Lower leg skin (tissue), 3 donors: ENCODE results near the gene FAM107B.

Source experiments
- POLR2A ChIP-seq, 2 donors: fragments of 450-650 bp; IDR thresholded peaks; one replicate each; pipeline ENCODE4 v1.6.1; 2016 to 2017; ENCODE audit warnings: antibody characterized with exemption in 2 of 2, mild to moderate bottlenecking in 1 of 2, moderate library complexity in 1 of 2
- TF ChIP-seq, protein P1 (sequence below), 3 donors: fragments of 450-650 bp; IDR thresholded peaks; one replicate each; pipeline ENCODE4 v1.5.1; 2016; ENCODE audit warnings: antibody characterized with exemption in 3 of 3, mild to moderate bottlenecking in 3 of 3, moderate library complexity in 2 of 3

DNA sequence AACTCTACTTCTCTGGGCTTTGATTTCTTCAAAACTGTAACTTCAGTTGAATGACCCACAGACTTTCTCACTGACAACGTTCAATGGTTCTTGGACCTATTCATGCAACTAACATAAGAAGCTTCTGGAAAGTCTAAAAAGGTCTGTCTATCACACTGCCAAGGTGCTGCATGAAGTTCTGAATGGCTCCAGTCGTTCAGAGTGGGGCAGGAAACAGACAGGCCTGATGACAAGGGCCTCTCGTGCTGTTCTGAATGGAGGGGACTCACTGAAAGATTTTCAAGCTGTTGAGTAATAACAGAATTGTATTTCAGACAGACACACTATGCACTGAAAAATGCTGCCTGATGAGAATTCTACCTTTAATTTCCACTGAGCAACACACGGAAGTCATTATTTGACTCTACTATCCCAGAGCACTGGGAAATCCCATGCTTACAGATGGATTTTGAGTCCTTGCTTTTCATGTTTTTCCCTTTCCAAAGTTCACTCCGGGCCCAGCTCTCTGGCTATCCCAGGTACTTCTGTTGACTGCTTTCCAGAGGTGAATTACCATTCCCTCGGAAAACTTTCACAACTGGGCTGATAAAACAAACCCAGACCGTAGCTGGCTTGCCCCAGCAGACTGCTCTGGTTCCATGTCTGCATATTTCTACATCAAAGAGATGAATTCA, 239.1 kb downstream of the FAM107B start:
- TF ChIP-seq, protein P1, sequence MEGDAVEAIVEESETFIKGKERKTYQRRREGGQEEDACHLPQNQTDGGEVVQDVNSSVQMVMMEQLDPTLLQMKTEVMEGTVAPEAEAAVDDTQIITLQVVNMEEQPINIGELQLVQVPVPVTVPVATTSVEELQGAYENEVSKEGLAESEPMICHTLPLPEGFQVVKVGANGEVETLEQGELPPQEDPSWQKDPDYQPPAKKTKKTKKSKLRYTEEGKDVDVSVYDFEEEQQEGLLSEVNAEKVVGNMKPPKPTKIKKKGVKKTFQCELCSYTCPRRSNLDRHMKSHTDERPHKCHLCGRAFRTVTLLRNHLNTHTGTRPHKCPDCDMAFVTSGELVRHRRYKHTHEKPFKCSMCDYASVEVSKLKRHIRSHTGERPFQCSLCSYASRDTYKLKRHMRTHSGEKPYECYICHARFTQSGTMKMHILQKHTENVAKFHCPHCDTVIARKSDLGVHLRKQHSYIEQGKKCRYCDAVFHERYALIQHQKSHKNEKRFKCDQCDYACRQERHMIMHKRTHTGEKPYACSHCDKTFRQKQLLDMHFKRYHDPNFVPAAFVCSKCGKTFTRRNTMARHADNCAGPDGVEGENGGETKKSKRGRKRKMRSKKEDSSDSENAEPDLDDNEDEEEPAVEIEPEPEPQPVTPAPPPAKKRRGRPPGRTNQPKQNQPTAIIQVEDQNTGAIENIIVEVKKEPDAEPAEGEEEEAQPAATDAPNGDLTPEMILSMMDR (IDR thresholded peaks at IDR 0.05) = no peak
- no peak for TF ChIP-seq POLR2A (IDR thresholded peaks at IDR 0.05)
